Right atrium auricular region (tissue), 2 donors: Measurements from ENCODE around the gene TENM4. TPM values are rescaled to one million over a fixed set of nuclear protein-coding genes. Genes with fewer than 3 reads are reported as not detected.
A peak's percentile ranks its signal among the peaks of the same experiment; 100 is the strongest.

Source experiments
- DNase-seq: peaks from one replicate; pipeline ENCODE4 v3.0.0-alpha.2; 2019; ENCODE audit warnings: low spot score
- H3K27ac ChIP-seq, 2 donors: fragments of 200-600 bp; sonication (generic); 1 replicate in 1 of 2; 2 replicates in 1 of 2; pipeline ENCODE4 v1.5.1; 2016 to 2019
- H3K27me3 ChIP-seq, 2 donors: fragments of 200-600 bp; sonication (generic); one replicate each; pipeline versions ENCODE4 v1.5.1 to v1.6.0; 2017 to 2019
- H3K36me3 ChIP-seq: fragments of 200-600 bp; sonication (generic); one replicate; pipeline ENCODE4 v1.5.1; 2016
- H3K4me1 ChIP-seq, 2 donors: fragments of 200-600 bp; sonication (generic); one replicate each; pipeline versions ENCODE4 v1.5.1 to v1.6.0; 2017 to 2019
- H3K4me3 ChIP-seq, 2 donors: fragments of 200-600 bp; sonication (generic); 1 replicate in 1 of 2; 2 replicates in 1 of 2; pipeline ENCODE4 v1.5.1; 2017 to 2019; ENCODE audit warnings: mild to moderate bottlenecking in 1 of 2, moderate library complexity in 1 of 2
- H3K9me3 ChIP-seq, 2 donors: fragments of 200-600 bp; sonication (generic); one replicate each; pipeline ENCODE4 v1.5.1; 2019
- total RNA-seq, 2 donors: library from RNA; depleted of rRNA; stranded (reverse); fragments of >200 nt; gene quantifications; one replicate each; pipeline ENCODE4 v1.1.0, GENCODE V29; 2016
- TF ChIP-seq, protein P1 (sequence below), 2 donors: fragments of 200-600 bp; sonication (generic); IDR thresholded peaks; one replicate each; pipeline ENCODE4 v1.5.1; 2019; ENCODE audit warnings: antibody characterized with exemption in 2 of 2

The TENM4 gene
- total RNA-seq, 2 donors from 2014 or later, result 0.30 to 0.98 TPM

DNA sequence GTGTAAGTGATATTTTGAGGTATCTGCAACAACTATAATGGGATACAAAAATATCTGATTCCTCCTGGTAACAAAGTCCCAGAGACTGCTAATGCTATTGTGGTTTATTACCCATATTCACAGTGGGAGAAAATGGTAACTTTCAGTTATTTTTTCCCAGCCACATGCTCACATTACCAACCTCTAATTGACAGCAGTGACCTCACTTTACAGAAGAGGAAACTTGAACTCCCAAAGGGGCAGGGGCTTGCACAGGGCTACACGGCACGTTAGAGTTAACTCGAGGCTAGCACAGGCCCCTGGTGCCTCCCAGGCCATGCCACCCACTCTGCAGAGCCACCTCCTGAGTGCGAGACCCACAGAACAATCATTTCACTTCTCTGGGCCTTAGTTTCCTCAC is 132.4 kb downstream of the TENM4 start:
- H3K36me3 ChIP-seq, result no peaks in the 10 kb centered on the region
- TF ChIP-seq, protein P1, sequence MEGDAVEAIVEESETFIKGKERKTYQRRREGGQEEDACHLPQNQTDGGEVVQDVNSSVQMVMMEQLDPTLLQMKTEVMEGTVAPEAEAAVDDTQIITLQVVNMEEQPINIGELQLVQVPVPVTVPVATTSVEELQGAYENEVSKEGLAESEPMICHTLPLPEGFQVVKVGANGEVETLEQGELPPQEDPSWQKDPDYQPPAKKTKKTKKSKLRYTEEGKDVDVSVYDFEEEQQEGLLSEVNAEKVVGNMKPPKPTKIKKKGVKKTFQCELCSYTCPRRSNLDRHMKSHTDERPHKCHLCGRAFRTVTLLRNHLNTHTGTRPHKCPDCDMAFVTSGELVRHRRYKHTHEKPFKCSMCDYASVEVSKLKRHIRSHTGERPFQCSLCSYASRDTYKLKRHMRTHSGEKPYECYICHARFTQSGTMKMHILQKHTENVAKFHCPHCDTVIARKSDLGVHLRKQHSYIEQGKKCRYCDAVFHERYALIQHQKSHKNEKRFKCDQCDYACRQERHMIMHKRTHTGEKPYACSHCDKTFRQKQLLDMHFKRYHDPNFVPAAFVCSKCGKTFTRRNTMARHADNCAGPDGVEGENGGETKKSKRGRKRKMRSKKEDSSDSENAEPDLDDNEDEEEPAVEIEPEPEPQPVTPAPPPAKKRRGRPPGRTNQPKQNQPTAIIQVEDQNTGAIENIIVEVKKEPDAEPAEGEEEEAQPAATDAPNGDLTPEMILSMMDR (IDR thresholded peaks at IDR 0.05), result no peak
- H3K27me3 ChIP-seq, result no peaks in the 10 kb centered on the region
- H3K27ac ChIP-seq, result no peak overlapping the region
- DNase-seq, result no peak
- H3K4me3 ChIP-seq, result no peak overlapping the region
- no peaks in the 10 kb centered on the region for H3K9me3 ChIP-seq
- H3K4me1 ChIP-seq, result no peaks in the 10 kb centered on the region

DNA sequence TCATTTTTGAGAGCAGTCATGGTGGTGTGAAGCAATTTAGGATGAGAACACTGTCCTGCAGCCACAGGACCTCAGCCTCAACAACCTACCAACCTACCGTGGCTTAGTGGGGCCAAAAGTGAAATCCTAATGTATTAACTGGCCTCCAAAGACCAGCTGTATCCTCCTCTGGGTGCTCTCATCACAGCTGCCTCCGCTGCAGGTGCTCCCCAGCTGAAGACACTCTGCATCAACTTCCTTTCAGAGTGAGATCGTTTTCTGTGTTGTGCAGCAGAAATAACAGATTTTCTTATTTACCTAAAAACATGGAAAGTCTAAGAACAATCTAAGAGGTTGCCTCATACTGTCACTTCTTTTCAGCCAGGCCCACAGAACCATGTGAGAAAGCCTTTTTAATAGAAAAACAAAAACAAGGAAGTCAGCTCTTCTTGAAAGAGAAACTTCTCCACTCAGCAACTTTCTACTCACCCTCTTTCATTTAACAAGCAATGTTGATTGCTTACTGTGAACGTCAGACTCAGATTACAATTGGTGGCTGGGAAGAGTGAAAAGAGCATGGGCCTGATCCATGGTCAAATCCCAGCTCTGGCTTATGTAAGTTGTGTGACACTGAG is 136.1 kb downstream of the TENM4 start:
- Histone ChIP-seq H3K27ac (peak overlapping the region in 1 of 2 donors; percentile 29), H3K4me1 (no peaks in the 10 kb centered on the region), H3K36me3 (no peaks in the 10 kb centered on the region), H3K27me3 (no peaks in the 10 kb centered on the region), H3K9me3 (no peaks in the 10 kb centered on the region), H3K4me3 (no peak overlapping the region)
- DNase-seq, result no peak
- TF ChIP-seq, protein P1 (IDR thresholded peaks at IDR 0.05), result no peak

GRCh38 chr11:79296141-79296540 is 144.7 kb downstream of the TENM4 start:
- DNase-seq, result no peak
- TF ChIP-seq, protein P1 (IDR thresholded peaks at IDR 0.05), result no peak
- no peaks in the 10 kb centered on the region for H3K4me1 ChIP-seq
- no peaks in the 10 kb centered on the region for H3K36me3 ChIP-seq
- no peak overlapping the region for H3K4me3 ChIP-seq
- no peak overlapping the region for H3K27ac ChIP-seq
- no peaks in the 10 kb centered on the region for H3K27me3 ChIP-seq
- no peaks in the 10 kb centered on the region for H3K9me3 ChIP-seq

- TF ChIP-seq, protein P1 (IDR thresholded peaks at IDR 0.05), result no peak
- H3K4me3 ChIP-seq, result no peak overlapping the region
- no peak overlapping the region for H3K27ac ChIP-seq
- no peak for DNase-seq
- no peaks in the 10 kb centered on the region for H3K36me3 ChIP-seq
- H3K4me1 ChIP-seq, result no peaks in the 10 kb centered on the region
- H3K9me3 ChIP-seq, result no peaks in the 10 kb centered on the region
- no peaks in the 10 kb centered on the region for H3K27me3 ChIP-seq
These were observed 145.7 kb downstream of the TENM4 start for GRCh38 chr11:79294845-79295731.

DNA sequence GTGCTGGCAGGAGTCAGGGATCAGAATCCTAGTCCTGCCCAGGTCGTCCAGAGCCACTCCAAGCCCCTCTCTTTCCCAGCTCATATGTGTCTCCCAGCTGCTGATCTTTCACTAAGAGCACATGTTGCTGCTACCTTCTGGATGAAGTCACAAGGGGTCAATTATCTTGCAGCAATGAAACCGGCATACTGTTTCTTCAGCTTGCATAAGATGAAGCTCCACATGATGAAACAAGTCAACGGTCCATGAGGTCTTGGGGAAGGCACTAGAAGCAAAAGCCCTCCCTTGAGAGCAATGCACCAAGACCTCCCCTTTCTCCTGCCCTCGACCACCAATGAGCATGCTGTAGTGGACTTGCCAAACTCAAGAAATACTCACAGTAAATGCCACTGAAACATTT is 148.9 kb downstream of the TENM4 start:
- H3K27me3 ChIP-seq, result no peaks in the 10 kb centered on the region
- DNase-seq, result no peak
- no peaks in the 10 kb centered on the region for H3K4me1 ChIP-seq
- no peak overlapping the region for H3K4me3 ChIP-seq
- no peaks in the 10 kb centered on the region for H3K36me3 ChIP-seq
- TF ChIP-seq, protein P1 (IDR thresholded peaks at IDR 0.05), result no peak
- H3K9me3 ChIP-seq, result no peaks in the 10 kb centered on the region
- no peak overlapping the region for H3K27ac ChIP-seq
